Measurements from ENCODE around the gene SEC24C.
A peak's percentile ranks its signal among the peaks of the same experiment; 100 is the strongest.
"Not testable (repeated sequence)": the region's sequence is repeated elsewhere in the genome, so short reads cannot be mapped to it uniquely, and the experiment has no call there.

Gene SEC24C

GRCh38 chr10:73715179-73716156, 28.7 kb upstream of the SEC24C start:
- H3K36me3 ChIP-seq (ENCODE audit: control insufficient read depth, insufficient read depth, low read length); DNase-seq (ENCODE audit: extremely low read depth, insufficient read length); H3K4me3 ChIP-seq (replicated peaks; ENCODE audit: low read depth, low read length); H3K27me3 ChIP-seq (replicated peaks; ENCODE audit: control insufficient read depth, insufficient read depth, low read length): not testable (repeated sequence)

- no peak for TF ChIP-seq CTCF (IDR thresholded peaks at IDR 0.05; ENCODE audit: insufficient read depth, low read length, poor library complexity, severe bottlenecking)
- peaks cover 5% of the 10 kb centered on the region for H3K36me3 ChIP-seq (ENCODE audit: control insufficient read depth, insufficient read depth, low read length)
- H3K27me3 ChIP-seq (replicated peaks; ENCODE audit: control insufficient read depth, insufficient read depth, low read length) = no peaks in the 10 kb centered on the region
- no peak overlapping the region for H3K4me3 ChIP-seq (replicated peaks; ENCODE audit: low read depth, low read length)
- DNase-seq (ENCODE audit: extremely low read depth, insufficient read length) = no peak
Measured at GRCh38 chr10:73716251-73716650, 27.9 kb upstream of the SEC24C start.

GRCh38 chr10:73717556-73717955, 26.6 kb upstream of the SEC24C start:
- peaks cover 5% of the 10 kb centered on the region for H3K36me3 ChIP-seq (ENCODE audit: control insufficient read depth, insufficient read depth, low read length)
- no peak for TF ChIP-seq CTCF (IDR thresholded peaks at IDR 0.05; ENCODE audit: insufficient read depth, low read length, poor library complexity, severe bottlenecking)
- H3K27me3 ChIP-seq (replicated peaks; ENCODE audit: control insufficient read depth, insufficient read depth, low read length) = no peaks in the 10 kb centered on the region
- H3K4me3 ChIP-seq (replicated peaks; ENCODE audit: low read depth, low read length) = no peak overlapping the region
- DNase-seq (ENCODE audit: extremely low read depth, insufficient read length) = no peak

GRCh38 chr10:73720561-73720960, 23.6 kb upstream of the SEC24C start:
- DNase-seq (ENCODE audit: extremely low read depth, insufficient read length); H3K27me3 ChIP-seq (replicated peaks; ENCODE audit: control insufficient read depth, insufficient read depth, low read length); H3K4me3 ChIP-seq (replicated peaks; ENCODE audit: low read depth, low read length); H3K36me3 ChIP-seq (ENCODE audit: control insufficient read depth, insufficient read depth, low read length): not testable (repeated sequence)

GRCh38 chr10:73723516-73723915, 20.7 kb upstream of the SEC24C start:
- TF ChIP-seq CTCF (IDR thresholded peaks at IDR 0.05; ENCODE audit: insufficient read depth, low read length, poor library complexity, severe bottlenecking) = no peak
- H3K36me3 ChIP-seq (ENCODE audit: control insufficient read depth, insufficient read depth, low read length) = peaks cover 5% of the 10 kb centered on the region

GRCh38 chr10:73729781-73730152, 14.4 kb upstream of the SEC24C start:
- H3K27me3 ChIP-seq (replicated peaks; ENCODE audit: control insufficient read depth, insufficient read depth, low read length); H3K36me3 ChIP-seq (ENCODE audit: control insufficient read depth, insufficient read depth, low read length); DNase-seq (ENCODE audit: extremely low read depth, insufficient read length): not testable (repeated sequence)
- peak overlapping the region; percentile 77 for H3K4me3 ChIP-seq (replicated peaks; ENCODE audit: low read depth, low read length)

More at GRCh38 chr10:73723516-73723915, 20.7 kb upstream of the SEC24C start:
- no peak for DNase-seq (ENCODE audit: extremely low read depth, insufficient read length)
- Histone ChIP-seq H3K27me3 (replicated peaks; ENCODE audit: control insufficient read depth, insufficient read depth, low read length) (no peaks in the 10 kb centered on the region), H3K4me3 (replicated peaks; ENCODE audit: low read depth, low read length) (no peak overlapping the region)

GRCh38 chr10:73730153-73730906, 13.8 kb upstream of the SEC24C start:
- Histone ChIP-seq H3K36me3 (ENCODE audit: control insufficient read depth, insufficient read depth, low read length) (peaks cover 8% of the 10 kb centered on the region), H3K4me3 (replicated peaks; ENCODE audit: low read depth, low read length) (peak overlapping the region; percentile 77), H3K27me3 (replicated peaks; ENCODE audit: control insufficient read depth, insufficient read depth, low read length) (no peaks in the 10 kb centered on the region)
- peak; percentile 89 for DNase-seq (ENCODE audit: extremely low read depth, insufficient read length)
- no peak for TF ChIP-seq CTCF (IDR thresholded peaks at IDR 0.05; ENCODE audit: insufficient read depth, low read length, poor library complexity, severe bottlenecking)

All from GM06990 (cell line).